ENCODE data around the gene HNRNPA2B1.

Gene HNRNPA2B1

GRCh38 chr7:26191233-26191973 is 9.1 kb downstream of the HNRNPA2B1 start:
- TF ChIP-seq CTCF (IDR thresholded peaks at IDR 0.05; ENCODE audit: low read depth, low read length): no peak
- no peak for DNase-seq (ENCODE audit: extremely low read depth, low read depth)

- DNase-seq (ENCODE audit: extremely low read depth, low read depth): no peak
- no peak for TF ChIP-seq CTCF (IDR thresholded peaks at IDR 0.05; ENCODE audit: low read depth, low read length)
Observed at GRCh38 chr7:26190417-26190869, 10.1 kb downstream of the HNRNPA2B1 start.

- no peak for TF ChIP-seq CTCF (IDR thresholded peaks at IDR 0.05; ENCODE audit: low read depth, low read length)
Observed at GRCh38 chr7:26189697-26190096, 10.8 kb downstream of the HNRNPA2B1 start.

GRCh38 chr7:26188957-26189541 is 11.5 kb downstream of the HNRNPA2B1 start:
- TF ChIP-seq CTCF (IDR thresholded peaks at IDR 0.05; ENCODE audit: low read depth, low read length): no peak
- DNase-seq (ENCODE audit: extremely low read depth, low read depth): no peak

More at GRCh38 chr7:26189697-26190096, 10.8 kb downstream of the HNRNPA2B1 start:
- no peak for DNase-seq (ENCODE audit: extremely low read depth, low read depth)

GRCh38 chr7:26188206-26188956 is 12.2 kb downstream of the HNRNPA2B1 start:
- no peak for TF ChIP-seq CTCF (IDR thresholded peaks at IDR 0.05; ENCODE audit: low read depth, low read length)

GRCh38 chr7:26187380-26188205 is 13.0 kb downstream of the HNRNPA2B1 start:
- DNase-seq (ENCODE audit: extremely low read depth, low read depth): no peak
- no peak for TF ChIP-seq CTCF (IDR thresholded peaks at IDR 0.05; ENCODE audit: low read depth, low read length)

More at GRCh38 chr7:26188206-26188956, 12.2 kb downstream of the HNRNPA2B1 start:
- no peak for DNase-seq (ENCODE audit: extremely low read depth, low read depth)

Data from AG09319 (cell line).